OCI-LY1 (cell line): ENCODE data around the gene NFIA.

ENCODE experiments used
- EZH2 ChIP-seq: fragments of 200-600 bp; sonication (generic), shearing (Covaris generic); IDR thresholded peaks from 2 replicates; pipeline ENCODE4 v1.8.0; 2017; ENCODE audit warnings: borderline replicate concordance, mixed run types, mild to moderate bottlenecking, antibody characterized with exemption, low read length, moderate library complexity, mixed read lengths
- TF ChIP-seq, protein P1 (sequence below): fragments of 200-600 bp; sonication (generic), shearing (Covaris generic); IDR thresholded peaks from 2 replicates; pipeline ENCODE4 v1.5.1; 2017; ENCODE audit warnings: mild to moderate bottlenecking, antibody characterized with exemption, low read length, moderate library complexity, mixed read lengths

DNA sequence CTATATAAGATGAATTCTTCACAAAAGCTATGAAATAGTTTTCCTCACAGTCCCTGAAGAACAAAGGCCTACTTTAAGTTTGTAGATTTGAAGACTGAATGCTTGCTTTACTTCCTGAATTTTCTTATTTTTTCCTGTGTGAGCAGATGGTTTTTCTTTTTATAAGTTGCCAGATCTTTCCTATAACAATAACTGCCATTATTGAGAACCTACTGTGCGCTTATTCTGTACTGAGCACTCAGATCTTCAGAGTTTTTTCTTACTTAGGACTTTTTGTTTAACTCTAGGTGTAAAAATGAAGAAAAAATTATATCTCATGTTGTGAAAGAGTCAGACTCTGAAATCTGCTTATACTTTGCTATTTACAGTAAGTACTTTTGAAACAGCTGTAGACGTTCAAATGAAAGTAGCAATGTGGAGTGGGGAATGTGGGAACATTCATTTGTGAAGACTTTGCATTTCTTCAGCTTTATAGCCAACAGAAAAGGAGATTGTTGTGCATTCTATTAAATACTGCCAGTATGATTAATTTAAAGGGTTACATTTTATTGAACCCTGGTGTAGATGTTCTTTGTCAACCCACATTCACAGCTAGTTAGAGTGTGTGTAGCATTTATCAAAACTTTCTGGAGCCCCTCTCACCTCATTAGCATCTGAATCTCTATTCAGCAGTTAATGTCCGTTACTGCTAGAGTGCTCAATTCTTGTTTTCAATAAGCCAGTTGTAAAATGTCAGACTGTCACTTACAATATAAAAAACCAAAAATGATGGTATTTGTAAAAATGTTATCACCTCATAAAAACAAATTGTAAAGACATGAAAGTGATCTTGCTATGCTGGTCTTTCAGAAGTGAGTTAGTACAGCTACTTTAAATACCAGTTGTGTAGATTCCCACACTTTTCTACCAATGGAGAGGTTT is 29.0 kb downstream of the NFIA start:
- TF ChIP-seq, protein P1, sequence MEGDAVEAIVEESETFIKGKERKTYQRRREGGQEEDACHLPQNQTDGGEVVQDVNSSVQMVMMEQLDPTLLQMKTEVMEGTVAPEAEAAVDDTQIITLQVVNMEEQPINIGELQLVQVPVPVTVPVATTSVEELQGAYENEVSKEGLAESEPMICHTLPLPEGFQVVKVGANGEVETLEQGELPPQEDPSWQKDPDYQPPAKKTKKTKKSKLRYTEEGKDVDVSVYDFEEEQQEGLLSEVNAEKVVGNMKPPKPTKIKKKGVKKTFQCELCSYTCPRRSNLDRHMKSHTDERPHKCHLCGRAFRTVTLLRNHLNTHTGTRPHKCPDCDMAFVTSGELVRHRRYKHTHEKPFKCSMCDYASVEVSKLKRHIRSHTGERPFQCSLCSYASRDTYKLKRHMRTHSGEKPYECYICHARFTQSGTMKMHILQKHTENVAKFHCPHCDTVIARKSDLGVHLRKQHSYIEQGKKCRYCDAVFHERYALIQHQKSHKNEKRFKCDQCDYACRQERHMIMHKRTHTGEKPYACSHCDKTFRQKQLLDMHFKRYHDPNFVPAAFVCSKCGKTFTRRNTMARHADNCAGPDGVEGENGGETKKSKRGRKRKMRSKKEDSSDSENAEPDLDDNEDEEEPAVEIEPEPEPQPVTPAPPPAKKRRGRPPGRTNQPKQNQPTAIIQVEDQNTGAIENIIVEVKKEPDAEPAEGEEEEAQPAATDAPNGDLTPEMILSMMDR = no peak
- TF ChIP-seq EZH2 = no peak
